Vagina (tissue), 2 donors: ENCODE results near the gene MID1. TPM values are rescaled to one million over a fixed set of nuclear protein-coding genes. Genes with fewer than 3 reads are reported as not detected.

Experiments
- DNase-seq, 2 donors: peaks; one replicate each; pipeline ENCODE4 v3.0.0-alpha.2; 2017; ENCODE audit errors: extremely low spot score in 2 of 2
- H3K27ac ChIP-seq: fragments of 200-600 bp; sonication (generic); one replicate; pipeline ENCODE4 v1.5.1; 2019
- H3K27me3 ChIP-seq: fragments of 200-600 bp; sonication (generic); one replicate; pipeline ENCODE4 v1.5.1; 2019
- H3K36me3 ChIP-seq, 2 donors: fragments of 200-600 bp; sonication (generic); one replicate each; pipeline ENCODE4 v1.5.1; 2017 to 2019
- H3K4me1 ChIP-seq: fragments of 200-600 bp; sonication (generic); one replicate; pipeline ENCODE4 v1.5.1; 2019
- H3K4me3 ChIP-seq, 2 donors: fragments of 200-600 bp; sonication (generic); 1 replicate in 1 of 2; 2 replicates in 1 of 2; pipeline ENCODE4 v1.5.1; 2016 to 2019
- H3K9me3 ChIP-seq: fragments of 200-600 bp; sonication (generic); one replicate; pipeline ENCODE4 v1.5.1; 2019
- POLR2A ChIP-seq, 2 donors: fragments of 450-650 bp; IDR thresholded peaks; one replicate each; pipeline ENCODE4 v1.6.1; 2017; ENCODE audit warnings: antibody characterized with exemption in 2 of 2, mild to moderate bottlenecking in 2 of 2, moderate library complexity in 2 of 2
- POLR2AphosphoS5 ChIP-seq, 2 donors: sonication (generic); formaldehyde crosslinking; IDR thresholded peaks; one replicate each; pipeline ENCODE4 v1.9.0; 2017; ENCODE audit warnings: antibody characterized with exemption in 2 of 2, mild to moderate bottlenecking in 2 of 2, low read depth in 1 of 2; ENCODE audit not compliant: insufficient read depth in 1 of 2
- intact Hi-C: fragments of 100-400 bp; cut with DNase I; formaldehyde crosslinking; loops from one replicate; pipeline ENCODE4 v1.15.1; 2023
- small RNA-seq: library from RNA; depleted of rRNA; stranded (forward); fragments of <200 nt; gene quantifications from one replicate; pipeline ENCODE3, GENCODE V24; 2016
- total RNA-seq: library from RNA; depleted of rRNA; stranded (reverse); fragments of >200 nt; gene quantifications from one replicate; pipeline ENCODE4 v1.2.3, GENCODE V29; 2016
- TF ChIP-seq, protein P1 (sequence below), 3 experiments: fragments of 450-650 bp in 2 of 3; fragments of 200-600 bp in 1 of 3; sonication (generic) in 1 of 3; IDR thresholded peaks; one replicate each; pipeline ENCODE4 v1.5.1; 2017 to 2019; ENCODE audit warnings: antibody characterized with exemption in 3 of 3, mild to moderate bottlenecking in 2 of 3, moderate library complexity in 2 of 3

The MID1 gene
- total RNA-seq, 1 donor from 2014 or later = 16.2 TPM

DNA sequence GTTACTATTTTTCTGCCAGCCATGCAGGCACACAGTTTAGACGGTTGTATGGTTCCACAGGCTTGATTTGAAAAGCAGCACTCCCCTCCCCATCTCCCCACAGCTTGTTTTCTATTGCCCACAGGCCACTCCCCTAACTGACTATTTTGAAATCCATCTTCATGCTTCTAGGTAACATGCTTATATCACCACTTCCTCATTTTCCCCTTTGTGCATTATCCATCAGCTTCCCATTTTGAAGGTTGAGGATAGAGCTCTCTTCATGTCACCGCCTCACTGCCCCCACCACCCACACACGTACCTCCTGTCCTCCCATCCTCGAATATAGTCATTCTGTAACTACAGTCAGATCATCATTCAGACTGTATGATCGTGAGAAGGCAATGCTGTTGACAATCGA is 224.7 kb downstream of the MID1 start:
- Histone ChIP-seq H3K36me3 (no peaks in the 10 kb centered on the region), H3K27ac (no peak overlapping the region), H3K27me3 (no peaks in the 10 kb centered on the region), H3K4me3 (no peak overlapping the region), H3K9me3 (no peaks in the 10 kb centered on the region), H3K4me1 (no peaks in the 10 kb centered on the region)
- TF ChIP-seq, protein P1, sequence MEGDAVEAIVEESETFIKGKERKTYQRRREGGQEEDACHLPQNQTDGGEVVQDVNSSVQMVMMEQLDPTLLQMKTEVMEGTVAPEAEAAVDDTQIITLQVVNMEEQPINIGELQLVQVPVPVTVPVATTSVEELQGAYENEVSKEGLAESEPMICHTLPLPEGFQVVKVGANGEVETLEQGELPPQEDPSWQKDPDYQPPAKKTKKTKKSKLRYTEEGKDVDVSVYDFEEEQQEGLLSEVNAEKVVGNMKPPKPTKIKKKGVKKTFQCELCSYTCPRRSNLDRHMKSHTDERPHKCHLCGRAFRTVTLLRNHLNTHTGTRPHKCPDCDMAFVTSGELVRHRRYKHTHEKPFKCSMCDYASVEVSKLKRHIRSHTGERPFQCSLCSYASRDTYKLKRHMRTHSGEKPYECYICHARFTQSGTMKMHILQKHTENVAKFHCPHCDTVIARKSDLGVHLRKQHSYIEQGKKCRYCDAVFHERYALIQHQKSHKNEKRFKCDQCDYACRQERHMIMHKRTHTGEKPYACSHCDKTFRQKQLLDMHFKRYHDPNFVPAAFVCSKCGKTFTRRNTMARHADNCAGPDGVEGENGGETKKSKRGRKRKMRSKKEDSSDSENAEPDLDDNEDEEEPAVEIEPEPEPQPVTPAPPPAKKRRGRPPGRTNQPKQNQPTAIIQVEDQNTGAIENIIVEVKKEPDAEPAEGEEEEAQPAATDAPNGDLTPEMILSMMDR (IDR thresholded peaks at IDR 0.05) = no peak
- TF ChIP-seq POLR2AphosphoS5 (IDR thresholded peaks at IDR 0.05; ENCODE audit: insufficient read depth in 1 of 2, low read depth in 1 of 2) (no peak), POLR2A (IDR thresholded peaks at IDR 0.05) (no peak)
- intact Hi-C loops = no loop called here
- DNase-seq = no peak

Small RNA genes within 50 kb of the gene (small RNA-seq; reads per million reads assigned to genes)
- not detected for gene RNU6-800P
